ENCODE results near the gene CTU2.

CTU2 gene

GRCh38 chr16:88758227-88758943 is 52.1 kb downstream of the CTU2 start:
- H3K36me3 ChIP-seq (ENCODE audit: control insufficient read depth, low read depth, low read length): no peaks in the 10 kb centered on the region
- no peaks in the 10 kb centered on the region for H3K9me3 ChIP-seq (ENCODE audit: control insufficient read depth, low read depth, low read length)
- H3K27ac ChIP-seq (ENCODE audit: low read length): no peak overlapping the region
- no peak overlapping the region for H3K9ac ChIP-seq (ENCODE audit: low read length)
- H3K4me1 ChIP-seq (ENCODE audit: control insufficient read depth, low read depth, low read length): peaks cover 16% of the 10 kb centered on the region
- H3K27me3 ChIP-seq (ENCODE audit: control insufficient read depth, insufficient read depth, low read length): no peaks in the 10 kb centered on the region
- no peak overlapping the region for H3K4me3 ChIP-seq (ENCODE audit: low read length)

GRCh38 chr16:88758944-88759244 is 52.6 kb downstream of the CTU2 start:
- Histone ChIP-seq H3K36me3 (ENCODE audit: control insufficient read depth, low read depth, low read length) (no peaks in the 10 kb centered on the region), H3K9ac (ENCODE audit: low read length) (no peak overlapping the region), H3K4me1 (ENCODE audit: control insufficient read depth, low read depth, low read length) (peaks cover 21% of the 10 kb centered on the region), H3K4me3 (ENCODE audit: low read length) (no peak overlapping the region), H3K27me3 (ENCODE audit: control insufficient read depth, insufficient read depth, low read length) (no peaks in the 10 kb centered on the region), H3K9me3 (ENCODE audit: control insufficient read depth, low read depth, low read length) (no peaks in the 10 kb centered on the region), H3K27ac (ENCODE audit: low read length) (no peak overlapping the region)

- Histone ChIP-seq H3K9me3 (ENCODE audit: control insufficient read depth, low read depth, low read length) (no peaks in the 10 kb centered on the region), H3K4me1 (ENCODE audit: control insufficient read depth, low read depth, low read length) (peaks cover 24% of the 10 kb centered on the region), H3K36me3 (ENCODE audit: control insufficient read depth, low read depth, low read length) (no peaks in the 10 kb centered on the region), H3K27me3 (ENCODE audit: control insufficient read depth, insufficient read depth, low read length) (no peaks in the 10 kb centered on the region), H3K9ac (ENCODE audit: low read length) (no peak overlapping the region), H3K27ac (ENCODE audit: low read length) (no peak overlapping the region), H3K4me3 (ENCODE audit: low read length) (no peak overlapping the region)
Observed at GRCh38 chr16:88759245-88759975, 53.1 kb downstream of the CTU2 start.

- Histone ChIP-seq H3K27ac (ENCODE audit: low read length) (no peak overlapping the region), H3K36me3 (ENCODE audit: control insufficient read depth, low read depth, low read length) (no peaks in the 10 kb centered on the region), H3K9ac (ENCODE audit: low read length) (no peak overlapping the region), H3K4me3 (ENCODE audit: low read length) (no peak overlapping the region), H3K4me1 (ENCODE audit: control insufficient read depth, low read depth, low read length) (peaks cover 25% of the 10 kb centered on the region), H3K27me3 (ENCODE audit: control insufficient read depth, insufficient read depth, low read length) (no peaks in the 10 kb centered on the region), H3K9me3 (ENCODE audit: control insufficient read depth, low read depth, low read length) (no peaks in the 10 kb centered on the region)
Observed at GRCh38 chr16:88759976-88760350, 53.7 kb downstream of the CTU2 start.

GRCh38 chr16:88760424-88761142 is 54.3 kb downstream of the CTU2 start:
- Histone ChIP-seq H3K36me3 (ENCODE audit: control insufficient read depth, low read depth, low read length) (no peaks in the 10 kb centered on the region), H3K9ac (ENCODE audit: low read length) (no peak overlapping the region), H3K4me3 (ENCODE audit: low read length) (no peak overlapping the region), H3K4me1 (ENCODE audit: control insufficient read depth, low read depth, low read length) (peaks cover 22% of the 10 kb centered on the region), H3K9me3 (ENCODE audit: control insufficient read depth, low read depth, low read length) (no peaks in the 10 kb centered on the region), H3K27me3 (ENCODE audit: control insufficient read depth, insufficient read depth, low read length) (no peaks in the 10 kb centered on the region), H3K27ac (ENCODE audit: low read length) (no peak overlapping the region)

- Histone ChIP-seq H3K27me3 (ENCODE audit: control insufficient read depth, insufficient read depth, low read length) (no peaks in the 10 kb centered on the region), H3K9me3 (ENCODE audit: control insufficient read depth, low read depth, low read length) (no peaks in the 10 kb centered on the region), H3K4me3 (ENCODE audit: low read length) (no peak overlapping the region), H3K4me1 (ENCODE audit: control insufficient read depth, low read depth, low read length) (peaks cover 22% of the 10 kb centered on the region), H3K9ac (ENCODE audit: low read length) (no peak overlapping the region), H3K27ac (ENCODE audit: low read length) (no peak overlapping the region), H3K36me3 (ENCODE audit: control insufficient read depth, low read depth, low read length) (no peaks in the 10 kb centered on the region)
Observed at GRCh38 chr16:88761143-88761534, 54.8 kb downstream of the CTU2 start.

- Histone ChIP-seq H3K27ac (ENCODE audit: low read length) (no peak overlapping the region), H3K9ac (ENCODE audit: low read length) (no peak overlapping the region), H3K4me3 (ENCODE audit: low read length) (no peak overlapping the region), H3K27me3 (ENCODE audit: control insufficient read depth, insufficient read depth, low read length) (no peaks in the 10 kb centered on the region), H3K9me3 (ENCODE audit: control insufficient read depth, low read depth, low read length) (no peaks in the 10 kb centered on the region), H3K4me1 (ENCODE audit: control insufficient read depth, low read depth, low read length) (peaks cover 22% of the 10 kb centered on the region), H3K36me3 (ENCODE audit: control insufficient read depth, low read depth, low read length) (no peaks in the 10 kb centered on the region)
Observed at GRCh38 chr16:88761830-88762229, 55.5 kb downstream of the CTU2 start.

GRCh38 chr16:88762258-88762870 is 56.1 kb downstream of the CTU2 start:
- Histone ChIP-seq H3K4me3 (ENCODE audit: low read length) (no peak overlapping the region), H3K27ac (ENCODE audit: low read length) (no peak overlapping the region), H3K36me3 (ENCODE audit: control insufficient read depth, low read depth, low read length) (no peaks in the 10 kb centered on the region), H3K9ac (ENCODE audit: low read length) (no peak overlapping the region), H3K27me3 (ENCODE audit: control insufficient read depth, insufficient read depth, low read length) (no peaks in the 10 kb centered on the region), H3K4me1 (ENCODE audit: control insufficient read depth, low read depth, low read length) (peaks cover 22% of the 10 kb centered on the region), H3K9me3 (ENCODE audit: control insufficient read depth, low read depth, low read length) (no peaks in the 10 kb centered on the region)

- Histone ChIP-seq H3K27me3 (ENCODE audit: control insufficient read depth, insufficient read depth, low read length) (no peaks in the 10 kb centered on the region), H3K36me3 (ENCODE audit: control insufficient read depth, low read depth, low read length) (no peaks in the 10 kb centered on the region), H3K4me1 (ENCODE audit: control insufficient read depth, low read depth, low read length) (peaks cover 22% of the 10 kb centered on the region), H3K4me3 (ENCODE audit: low read length) (no peak overlapping the region), H3K27ac (ENCODE audit: low read length) (peak overlapping the region; percentile 27), H3K9me3 (ENCODE audit: control insufficient read depth, low read depth, low read length) (no peaks in the 10 kb centered on the region), H3K9ac (ENCODE audit: low read length) (no peak overlapping the region)
Observed at GRCh38 chr16:88762941-88763340, 56.6 kb downstream of the CTU2 start.

GRCh38 chr16:88763502-88764053 is 57.3 kb downstream of the CTU2 start:
- Histone ChIP-seq H3K36me3 (ENCODE audit: control insufficient read depth, low read depth, low read length) (no peaks in the 10 kb centered on the region), H3K4me3 (ENCODE audit: low read length) (no peak overlapping the region), H3K9ac (ENCODE audit: low read length) (no peak overlapping the region), H3K27me3 (ENCODE audit: control insufficient read depth, insufficient read depth, low read length) (no peaks in the 10 kb centered on the region), H3K4me1 (ENCODE audit: control insufficient read depth, low read depth, low read length) (peaks cover 22% of the 10 kb centered on the region), H3K27ac (ENCODE audit: low read length) (peak overlapping the region; percentile 27), H3K9me3 (ENCODE audit: control insufficient read depth, low read depth, low read length) (no peaks in the 10 kb centered on the region)

- H3K27me3 ChIP-seq (ENCODE audit: control insufficient read depth, insufficient read depth, low read length): no peaks in the 10 kb centered on the region
- H3K4me1 ChIP-seq (ENCODE audit: control insufficient read depth, low read depth, low read length): peaks cover 18% of the 10 kb centered on the region
- H3K9me3 ChIP-seq (ENCODE audit: control insufficient read depth, low read depth, low read length): no peaks in the 10 kb centered on the region
- H3K27ac ChIP-seq (ENCODE audit: low read length): no peak overlapping the region
- no peaks in the 10 kb centered on the region for H3K36me3 ChIP-seq (ENCODE audit: control insufficient read depth, low read depth, low read length)
- no peak overlapping the region for H3K9ac ChIP-seq (ENCODE audit: low read length)
- no peak overlapping the region for H3K4me3 ChIP-seq (ENCODE audit: low read length)
Observed at GRCh38 chr16:88764080-88764479, 57.8 kb downstream of the CTU2 start.

All from iPS-18a (cell line).